Ishikawa (cell line): ENCODE results near the gene RALGAPA2.

ENCODE experiments used
- CEBPB ChIP-seq: IDR thresholded peaks from 2 replicates; pipeline ENCODE4 v1.6.1; 2012
- CREB1 ChIP-seq: IDR thresholded peaks from 2 replicates; pipeline ENCODE4 v1.6.1; 2012; ENCODE audit warnings: low read depth
- EGR1 ChIP-seq: IDR thresholded peaks from 2 replicates; pipeline ENCODE4 v1.6.1; 2012
- EP300 ChIP-seq: IDR thresholded peaks from 2 replicates; pipeline ENCODE4 v1.6.1; 2012; ENCODE audit warnings: borderline replicate concordance
- FOXM1 ChIP-seq: IDR thresholded peaks from 2 replicates; pipeline ENCODE4 v1.6.1; 2012; ENCODE audit warnings: low read depth, borderline replicate concordance
- MAX ChIP-seq: IDR thresholded peaks from 2 replicates; pipeline ENCODE4 v1.6.1; 2012
- NFIC ChIP-seq: IDR thresholded peaks from 2 replicates; pipeline ENCODE4 v1.6.1; 2012
- RAD21 ChIP-seq: IDR thresholded peaks from 2 replicates; pipeline ENCODE4 v1.6.1; 2012; ENCODE audit warnings: low read depth
- REST ChIP-seq: IDR thresholded peaks from 2 replicates; pipeline ENCODE4 v1.6.1; 2012; ENCODE audit warnings: low read depth, mild to moderate bottlenecking
- TAF1 ChIP-seq: IDR thresholded peaks from 2 replicates; pipeline ENCODE4 v1.6.1; 2012; ENCODE audit warnings: low read depth, mild to moderate bottlenecking
- TCF12 ChIP-seq: IDR thresholded peaks from 2 replicates; pipeline ENCODE4 v1.6.1; 2012; ENCODE audit warnings: low read depth
- TEAD4 ChIP-seq: IDR thresholded peaks from 2 replicates; pipeline ENCODE4 v1.6.1; 2012
- USF1 ChIP-seq: IDR thresholded peaks from 2 replicates; pipeline ENCODE4 v1.6.1; 2012
- YY1 ChIP-seq: IDR thresholded peaks from 2 replicates; pipeline ENCODE4 v1.6.1; 2012; ENCODE audit warnings: low read depth
- ZBTB7A ChIP-seq: IDR thresholded peaks from 2 replicates; pipeline ENCODE4 v1.6.1; 2012; ENCODE audit warnings: low read depth

The RALGAPA2 gene

DNA sequence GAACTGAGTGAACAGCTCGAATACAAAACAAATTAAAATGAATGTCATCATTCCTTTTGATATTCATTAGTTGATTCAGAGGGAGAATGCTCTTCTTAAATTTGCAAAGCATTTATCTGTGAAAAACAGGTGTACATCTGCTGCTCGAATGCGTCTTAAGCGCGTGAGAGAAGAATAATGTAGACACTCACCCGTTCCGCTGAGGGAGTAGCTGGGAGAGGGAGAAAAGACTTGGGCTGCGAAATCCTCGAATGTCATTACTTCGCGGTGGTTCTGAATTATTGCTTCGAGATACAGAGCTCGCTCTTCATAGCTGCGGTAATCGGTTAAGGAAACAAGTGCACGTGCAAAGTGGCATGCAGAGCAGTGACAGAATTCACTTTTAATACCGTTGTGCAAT lies 300.6 kb downstream of the RALGAPA2 start:
- TF ChIP-seq RAD21 (no peak), TCF12 (no peak), YY1 (no peak), CEBPB (no peak), EGR1 (no peak), REST (no peak), NFIC (no peak), FOXM1 (no peak), USF1 (no peak)

DNA sequence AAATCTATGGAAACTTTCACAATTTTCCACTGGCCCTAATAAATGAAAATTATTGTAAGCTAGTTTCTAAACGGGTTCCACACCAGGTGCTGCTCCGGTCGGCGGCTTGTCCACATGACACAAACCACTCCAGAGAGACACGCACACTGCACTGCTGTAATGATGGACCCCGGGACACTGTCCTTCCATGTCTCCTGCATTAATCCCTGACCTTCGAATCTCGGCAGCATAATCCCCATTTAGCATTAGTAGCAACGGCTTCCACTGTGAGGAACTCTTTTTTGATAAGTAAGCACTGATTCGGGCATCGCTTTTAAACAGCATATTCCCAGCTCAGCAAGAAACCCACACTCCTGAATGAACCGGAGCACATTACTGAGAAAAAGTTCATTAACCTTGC lies 301.0 kb downstream of the RALGAPA2 start:
- TF ChIP-seq CREB1: no peak
- TF ChIP-seq ZBTB7A: no peak
- TF ChIP-seq CEBPB: no peak
- no peak for TF ChIP-seq MAX
- TF ChIP-seq FOXM1: no peak
- TF ChIP-seq RAD21: no peak
- TF ChIP-seq TAF1: no peak
- TF ChIP-seq USF1: no peak
- TF ChIP-seq TCF12: no peak
- TF ChIP-seq YY1: no peak
- TF ChIP-seq REST: no peak
- no peak for TF ChIP-seq EP300
- no peak for TF ChIP-seq TEAD4
- no peak for TF ChIP-seq NFIC
- TF ChIP-seq EGR1: no peak

DNA sequence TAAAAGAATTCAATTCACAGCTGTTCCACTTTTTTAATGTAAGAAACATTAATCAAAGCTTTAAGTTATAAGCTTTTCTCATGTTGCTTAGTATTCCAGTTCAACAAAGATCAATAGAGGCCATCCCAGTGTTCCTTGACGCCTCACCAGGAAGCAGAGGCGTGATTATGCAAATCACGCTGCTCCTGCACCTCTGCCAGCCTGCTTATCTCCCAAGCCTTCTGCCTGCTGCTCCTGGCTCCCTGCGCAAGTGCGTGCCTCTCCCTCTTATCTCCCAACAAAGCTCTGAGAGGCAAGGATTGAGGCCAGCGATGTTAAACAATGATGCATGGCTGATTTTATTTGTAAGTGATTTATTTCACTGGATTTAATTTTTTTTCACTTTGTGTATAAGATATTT lies 301.8 kb downstream of the RALGAPA2 start:
- TF ChIP-seq EGR1 (no peak), USF1 (no peak), EP300 (no peak), NFIC (no peak), TEAD4 (no peak), CREB1 (no peak), TAF1 (no peak), MAX (no peak), RAD21 (no peak), CEBPB (no peak), REST (no peak), TCF12 (no peak), FOXM1 (no peak), ZBTB7A (no peak), YY1 (no peak)

GRCh38 chr20:20409331-20409730 lies 303.1 kb downstream of the RALGAPA2 start:
- TF ChIP-seq TAF1 (no peak), EP300 (no peak), MAX (no peak), YY1 (no peak), USF1 (no peak), FOXM1 (no peak), REST (no peak), RAD21 (no peak), CREB1 (no peak), CEBPB (no peak), EGR1 (no peak), TEAD4 (no peak), TCF12 (no peak), ZBTB7A (no peak), NFIC (no peak)
